Stimulated activated CD8-positive, alpha-beta memory T cell treated with anti-CD3 and anti-CD28 coated beads, Interleukin-4, amount 100 ng/mL, for 1 hour (primary cell): Measurements from ENCODE around the gene AGBL2.
"Not testable (repeated sequence)": the region's sequence is repeated elsewhere in the genome, so short reads cannot be mapped to it uniquely, and the experiment has no call there.

Experiments
- DNase-seq, 2 donors: peaks; one replicate each; pipeline ENCODE4 v3.0.0-alpha.2; 2020; ENCODE audit warnings: low read depth in 2 of 2, low spot score in 1 of 2

Gene AGBL2

DNA sequence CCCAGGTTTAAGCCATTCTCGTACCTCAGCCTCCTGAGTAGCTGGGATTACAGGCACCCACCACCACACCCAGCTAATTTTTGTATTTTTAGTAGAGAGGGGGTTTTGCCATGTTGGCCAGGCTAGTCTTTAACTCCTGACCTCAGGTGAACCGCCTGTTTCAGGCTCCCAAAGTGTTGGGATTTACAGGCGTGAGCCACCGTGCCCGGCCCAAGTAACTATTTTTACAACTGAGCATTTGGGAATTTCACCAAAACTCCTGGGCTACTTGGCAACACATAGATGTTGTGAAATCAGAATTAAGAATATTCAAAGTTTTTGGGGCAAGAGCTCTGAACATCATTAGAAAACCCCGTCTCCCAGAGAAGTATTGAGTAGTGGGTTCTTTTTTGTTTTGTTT, 74.7 kb downstream of the AGBL2 start:
- DNase-seq = not testable (repeated sequence)

DNA sequence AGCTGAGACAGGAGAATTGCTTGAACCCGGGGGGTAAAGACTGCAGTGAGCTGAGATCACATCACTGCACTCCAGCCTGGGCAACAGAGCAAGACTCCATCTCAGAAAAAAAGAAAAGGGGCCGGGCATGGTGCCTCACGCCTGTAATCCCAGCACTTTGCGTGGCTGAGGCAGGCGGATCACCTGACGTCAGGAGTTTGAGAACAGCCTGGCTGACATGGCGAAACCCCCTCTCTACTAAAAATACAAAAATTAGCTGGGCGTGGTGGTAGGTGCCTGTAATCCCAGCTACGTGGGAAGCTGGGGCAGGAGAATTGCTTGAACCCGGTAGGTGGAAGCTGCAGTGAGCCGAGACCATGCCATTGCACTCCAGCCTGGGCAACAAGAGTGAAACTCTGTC, 78.8 kb downstream of the AGBL2 start:
- DNase-seq = not testable (repeated sequence)

DNA sequence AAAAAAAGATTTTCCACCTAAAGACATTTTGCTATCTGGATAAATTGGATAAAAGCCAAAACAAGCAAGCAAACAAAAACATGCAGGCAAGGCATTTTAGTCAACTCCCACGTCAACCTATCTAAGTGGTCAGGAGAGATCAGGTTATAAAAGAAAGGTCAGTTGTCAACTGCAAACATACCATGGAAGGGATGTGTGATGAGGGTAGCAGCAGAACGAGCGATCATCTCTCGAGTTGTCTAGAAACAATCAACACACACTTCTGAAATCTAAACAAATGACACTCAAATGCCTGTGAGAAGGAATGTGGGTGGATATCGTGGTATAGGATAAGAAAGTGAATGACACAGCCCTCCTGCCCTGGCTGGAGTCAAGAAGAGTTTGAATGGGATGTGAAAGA, 83.7 kb downstream of the AGBL2 start:
- no peak for DNase-seq

DNA sequence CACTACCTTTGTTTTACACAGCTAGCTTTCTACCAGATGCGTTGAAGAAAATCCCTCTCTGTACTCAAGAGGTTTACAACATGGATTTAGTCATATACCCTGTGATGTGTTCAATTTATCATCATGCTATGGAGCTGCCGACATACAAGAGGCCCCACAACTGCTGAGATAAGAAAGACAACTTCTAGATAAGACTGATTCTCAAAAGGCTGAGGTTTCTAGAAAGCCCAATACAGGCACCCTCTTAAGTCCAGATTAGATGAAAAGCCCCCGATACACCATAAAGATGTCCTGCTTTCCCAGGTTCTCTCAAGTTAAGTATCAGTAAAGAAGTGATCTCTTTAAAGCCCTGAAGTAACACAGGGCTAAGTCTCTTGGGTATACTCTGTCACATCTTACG, 87.1 kb downstream of the AGBL2 start:
- no peak for DNase-seq

DNA sequence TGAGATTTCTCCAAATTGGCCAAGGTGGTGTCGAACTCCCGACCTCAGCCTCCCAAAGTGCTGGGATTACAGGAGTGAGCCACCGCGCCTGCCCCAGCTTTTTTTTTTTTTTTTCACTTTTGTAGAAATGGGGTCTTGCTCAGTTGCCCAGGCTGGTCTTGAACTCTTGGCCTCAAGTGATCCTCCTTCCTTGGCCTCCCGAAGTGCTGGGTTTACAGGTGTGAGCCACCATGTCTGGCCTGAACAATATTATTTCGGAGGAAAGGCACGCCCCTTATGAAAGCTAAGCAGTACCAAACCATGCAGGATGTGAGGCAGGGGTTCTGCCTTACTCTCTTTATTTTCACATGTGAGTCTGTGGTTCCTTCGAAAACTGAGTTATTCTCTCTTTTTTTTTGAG, 88.9 kb downstream of the AGBL2 start:
- DNase-seq = no peak

DNA sequence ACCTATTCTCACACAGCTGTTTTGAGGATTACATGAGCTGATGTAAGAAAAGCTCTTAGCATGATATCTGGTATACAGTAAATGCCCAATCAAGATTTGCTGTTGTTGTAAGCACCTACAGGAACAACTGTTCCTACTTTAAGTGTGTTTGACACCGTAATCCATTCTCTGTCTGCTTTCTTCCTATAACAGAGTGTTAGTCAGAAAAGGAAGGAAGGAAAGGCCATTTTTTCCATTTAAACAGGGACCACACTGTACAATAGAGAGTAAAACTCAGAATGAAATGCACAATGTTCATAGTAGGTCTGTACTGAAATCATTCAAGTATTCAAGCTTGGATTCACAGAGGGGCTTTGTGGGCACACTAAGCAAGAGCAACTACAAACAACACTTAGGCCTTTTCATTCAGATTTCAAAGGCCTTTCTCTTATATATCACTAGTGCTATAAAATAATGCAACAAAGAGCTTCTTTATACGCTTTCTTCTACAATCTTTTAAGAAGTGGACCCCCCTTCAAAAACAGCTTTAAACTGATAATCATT, 94.3 kb downstream of the AGBL2 start:
- DNase-seq = no peak

DNA sequence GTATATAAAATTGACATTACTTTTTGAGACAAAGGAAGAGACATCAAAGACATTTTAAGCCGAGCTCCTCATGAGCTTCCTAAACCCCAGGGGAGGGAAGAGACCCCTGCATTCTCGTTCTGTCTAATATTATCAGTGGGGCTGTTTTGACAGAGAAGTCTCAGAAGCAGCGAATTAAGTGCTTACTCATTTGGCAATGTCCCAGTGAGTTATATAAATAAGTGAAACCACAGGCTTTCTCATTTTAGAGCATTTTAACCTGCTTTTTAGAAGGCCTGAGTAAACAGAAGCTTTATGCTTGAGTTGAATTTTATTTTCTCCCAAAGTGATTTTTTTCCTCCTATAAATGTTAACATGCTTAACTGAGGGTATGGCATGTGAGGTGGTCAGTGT, 97.8 kb downstream of the AGBL2 start:
- DNase-seq = no peak

DNA sequence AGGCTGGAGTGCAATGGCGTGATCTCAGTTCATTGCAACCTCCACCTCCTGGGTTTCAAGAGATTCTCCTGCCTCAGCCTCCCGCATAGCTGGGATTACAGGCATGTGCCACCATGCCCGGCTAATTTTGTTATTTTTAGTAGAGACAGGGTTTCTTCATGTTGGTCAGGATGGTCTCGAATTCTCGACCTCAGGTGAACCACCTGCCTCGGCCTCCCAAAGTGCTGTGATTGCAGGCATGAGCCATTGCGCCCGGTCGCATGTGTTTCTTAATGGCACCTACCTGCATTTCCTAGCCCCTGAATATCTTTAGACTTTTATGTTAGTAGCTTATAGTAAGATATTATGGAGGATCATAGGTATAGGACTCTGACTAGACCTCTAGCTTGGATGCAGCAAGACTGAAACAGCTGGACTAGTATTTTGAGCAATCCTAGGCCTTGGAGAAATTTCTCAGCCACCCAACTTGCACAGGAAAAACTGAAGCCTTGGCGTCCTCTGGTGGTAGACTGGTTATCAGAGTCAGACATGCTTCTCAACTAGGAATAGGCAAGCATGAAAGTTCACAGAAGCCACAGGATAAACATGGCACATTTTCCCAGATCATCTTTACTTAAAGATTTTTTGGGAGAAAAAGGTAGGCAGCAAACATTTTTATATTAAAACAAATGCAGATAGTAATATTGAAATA, 98.3 kb downstream of the AGBL2 start:
- DNase-seq = no peak

DNA sequence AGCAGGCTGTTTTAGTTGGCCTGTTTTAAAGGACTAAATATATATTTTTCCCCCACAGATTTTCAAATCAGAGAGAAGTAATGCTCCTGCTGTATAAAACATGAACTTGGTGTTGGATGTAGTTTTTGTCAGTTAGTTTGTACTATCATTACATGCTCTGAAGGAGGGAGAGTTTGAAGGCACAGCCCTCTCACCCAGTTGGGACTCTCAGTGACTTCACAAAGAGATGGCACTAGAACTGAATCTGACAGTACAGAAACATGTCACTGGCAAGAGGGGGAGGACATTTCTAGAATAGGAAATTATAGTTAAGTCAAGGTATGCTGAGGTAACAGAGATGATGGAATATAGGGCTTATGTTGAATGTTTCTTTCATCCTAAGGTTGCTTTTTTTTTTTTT, 99.9 kb downstream of the AGBL2 start:
- no peak for DNase-seq

DNA sequence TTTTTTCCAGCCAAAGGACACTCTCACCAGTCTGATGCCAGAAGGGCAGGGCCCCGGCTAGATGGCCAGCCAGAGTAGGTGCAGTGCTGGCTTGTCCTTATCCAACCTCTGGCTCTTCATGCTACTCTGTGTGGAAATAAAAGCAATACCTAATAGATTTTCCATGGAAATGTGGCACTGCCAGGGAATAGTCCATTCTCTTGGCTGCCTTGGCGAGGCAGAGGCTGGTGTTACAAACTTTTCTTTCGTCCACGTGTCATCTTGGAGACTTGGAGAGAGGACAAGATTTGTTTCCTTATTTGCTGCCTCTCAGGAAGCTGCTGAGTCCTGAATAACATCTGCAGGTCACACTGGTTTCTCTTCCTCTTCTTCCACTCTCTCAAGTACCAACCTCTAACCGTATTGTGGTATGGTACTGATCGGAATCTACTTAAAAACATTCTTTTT, 103.8 kb downstream of the AGBL2 start:
- no peak for DNase-seq

DNA sequence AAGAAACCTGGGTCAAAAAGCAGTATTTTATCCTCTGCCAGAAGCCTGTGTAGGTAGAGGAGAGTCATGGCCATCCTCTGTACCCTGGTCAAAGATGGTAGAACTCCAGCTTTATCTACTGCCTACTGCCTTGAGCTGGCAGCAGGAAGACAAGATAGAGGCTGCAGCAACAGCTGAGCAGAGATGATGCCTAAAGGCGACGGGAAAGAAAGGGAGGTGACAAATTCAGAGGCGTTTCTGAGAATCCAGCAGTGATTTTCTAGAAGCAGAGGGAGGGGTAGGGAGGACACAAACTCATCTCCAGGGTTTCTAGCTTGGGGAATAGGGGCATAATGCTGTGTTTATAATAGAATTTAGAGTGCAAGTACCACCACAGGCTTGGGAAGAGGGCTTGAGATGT, 105.5 kb downstream of the AGBL2 start:
- no peak for DNase-seq
